Colonic mucosa (tissue), 4 donors: Measurements from ENCODE around the gene PER2. TPM values are rescaled to one million over a fixed set of nuclear protein-coding genes. Genes with fewer than 3 reads are reported as not detected.

ENCODE experiments used
- DNase-seq: peaks from one replicate; pipeline ENCODE4 v3.0.0-alpha.2; 2020
- H3K27ac ChIP-seq: fragments of 200-600 bp; one replicate; pipeline ENCODE4 v1.8.0; 2021
- H3K27me3 ChIP-seq: fragments of 200-600 bp; one replicate; pipeline ENCODE4 v1.8.0; 2021
- H3K36me3 ChIP-seq: fragments of 200-600 bp; one replicate; pipeline ENCODE4 v1.8.0; 2021
- H3K4me1 ChIP-seq: fragments of 200-600 bp; one replicate; pipeline ENCODE4 v1.8.0; 2021; ENCODE audit warnings: mild to moderate bottlenecking
- H3K4me3 ChIP-seq: fragments of 200-600 bp; one replicate; pipeline ENCODE4 v1.8.0; 2021
- H3K9ac ChIP-seq, 2 donors: one replicate each; pipeline ENCODE4 v1.7.0; 2013; ENCODE audit warnings: control low read depth in 2 of 2, low read depth in 2 of 2, low read length in 2 of 2
- H3K9me3 ChIP-seq: fragments of 200-600 bp; one replicate; pipeline ENCODE4 v1.8.0; 2021
- intact Hi-C: fragments of 100-400 bp; cut with DNase I; formaldehyde crosslinking; loops from one replicate; pipeline ENCODE4 v1.14.1; 2022
- total RNA-seq, 2 donors: library from RNA; stranded (reverse); fragmentation: NEBNext Ultra II Directional in 1 of 2; extraction: Animal tissue kit (Norgen Biotek cat#: 25700) in 1 of 2; gene quantifications; one replicate each; pipeline ENCODE4 v1.2.1, GENCODE V29; 2021
- TF ChIP-seq, protein P1 (sequence below): fragments of 200-600 bp; IDR thresholded peaks from one replicate; pipeline ENCODE4 v1.8.0; 2022; ENCODE audit warnings: antibody characterized with exemption, mild to moderate bottlenecking
- donor health status: healthy.
- donor health status: DM: no; HTN: no; CAD: no.
- donor health status: DM: no; HTN: no; CAD: no.

Gene PER2
- total RNA-seq, 2 donors from 2014 or later, result 22.1 to 29.2 TPM

DNA sequence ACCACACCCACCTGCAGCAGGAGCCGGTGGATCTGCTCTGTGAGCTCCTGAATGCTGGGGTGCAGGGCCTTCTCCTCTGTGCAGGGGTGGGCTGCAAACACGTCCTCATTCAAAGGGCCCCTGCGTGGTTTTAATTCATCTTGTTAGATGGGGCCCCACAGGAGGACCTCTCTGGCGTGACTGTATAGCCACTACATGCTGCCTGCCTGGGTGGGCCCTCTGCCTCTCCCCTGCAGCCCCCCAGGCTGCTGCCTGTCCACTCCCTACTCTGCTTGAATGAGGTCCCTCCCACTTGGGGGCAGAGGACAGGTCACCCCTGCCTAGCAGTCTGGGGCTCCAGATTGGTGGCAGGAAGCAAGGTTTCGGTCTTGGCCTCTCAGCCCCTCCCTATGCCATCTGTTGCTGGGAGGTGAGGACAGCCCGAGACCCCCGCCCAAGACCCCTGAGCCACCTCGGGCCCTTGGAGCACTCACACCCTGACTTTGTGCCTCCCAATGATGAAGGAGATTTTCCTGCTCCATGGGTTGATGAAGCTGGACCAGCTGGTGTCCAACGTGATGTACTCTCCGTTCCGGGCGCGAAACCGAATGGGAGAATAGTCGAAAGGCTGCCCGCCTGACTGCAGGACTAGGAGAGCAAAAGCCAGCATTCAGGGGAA is 26.6 kb downstream of the PER2 start:
- H3K27ac ChIP-seq, result no peak overlapping the region
- no peak overlapping the region for H3K9ac ChIP-seq
- no peaks in the 10 kb centered on the region for H3K27me3 ChIP-seq
- TF ChIP-seq, protein P1, sequence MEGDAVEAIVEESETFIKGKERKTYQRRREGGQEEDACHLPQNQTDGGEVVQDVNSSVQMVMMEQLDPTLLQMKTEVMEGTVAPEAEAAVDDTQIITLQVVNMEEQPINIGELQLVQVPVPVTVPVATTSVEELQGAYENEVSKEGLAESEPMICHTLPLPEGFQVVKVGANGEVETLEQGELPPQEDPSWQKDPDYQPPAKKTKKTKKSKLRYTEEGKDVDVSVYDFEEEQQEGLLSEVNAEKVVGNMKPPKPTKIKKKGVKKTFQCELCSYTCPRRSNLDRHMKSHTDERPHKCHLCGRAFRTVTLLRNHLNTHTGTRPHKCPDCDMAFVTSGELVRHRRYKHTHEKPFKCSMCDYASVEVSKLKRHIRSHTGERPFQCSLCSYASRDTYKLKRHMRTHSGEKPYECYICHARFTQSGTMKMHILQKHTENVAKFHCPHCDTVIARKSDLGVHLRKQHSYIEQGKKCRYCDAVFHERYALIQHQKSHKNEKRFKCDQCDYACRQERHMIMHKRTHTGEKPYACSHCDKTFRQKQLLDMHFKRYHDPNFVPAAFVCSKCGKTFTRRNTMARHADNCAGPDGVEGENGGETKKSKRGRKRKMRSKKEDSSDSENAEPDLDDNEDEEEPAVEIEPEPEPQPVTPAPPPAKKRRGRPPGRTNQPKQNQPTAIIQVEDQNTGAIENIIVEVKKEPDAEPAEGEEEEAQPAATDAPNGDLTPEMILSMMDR, result no peak
- no peak overlapping the region for H3K4me3 ChIP-seq
- H3K36me3 ChIP-seq, result peaks cover 3% of the 10 kb centered on the region
- no peak for DNase-seq
- intact Hi-C loops, result loop anchor here (5.0 kb wide), 1 partner anchor 405 kb away; the partner anchor contains the start of gene RAMP1
- H3K4me1 ChIP-seq, result peaks cover 5% of the 10 kb centered on the region
- no peaks in the 10 kb centered on the region for H3K9me3 ChIP-seq

- H3K9ac ChIP-seq, result no peak overlapping the region
- TF ChIP-seq, protein P1, result no peak
- no peak overlapping the region for H3K27ac ChIP-seq
- H3K9me3 ChIP-seq, result no peaks in the 10 kb centered on the region
- no peaks in the 10 kb centered on the region for H3K27me3 ChIP-seq
- H3K4me1 ChIP-seq, result peaks cover 5% of the 10 kb centered on the region
- peaks cover 3% of the 10 kb centered on the region for H3K36me3 ChIP-seq
- DNase-seq, result no peak
- no peak overlapping the region for H3K4me3 ChIP-seq
- intact Hi-C loops, result loop anchor here (5.0 kb wide), 1 partner anchor 404 kb away; the partner anchor contains the start of gene RAMP1
Observed at GRCh38 chr2:238260883-238261282, 27.5 kb downstream of the PER2 start.

- Histone ChIP-seq H3K9me3 (no peaks in the 10 kb centered on the region), H3K27me3 (no peaks in the 10 kb centered on the region), H3K4me3 (no peak overlapping the region), H3K36me3 (peaks cover 3% of the 10 kb centered on the region), H3K4me1 (peaks cover 5% of the 10 kb centered on the region), H3K9ac (no peak overlapping the region), H3K27ac (no peak overlapping the region)
- DNase-seq, result no peak
- intact Hi-C loops, result loop anchor here (5.0 kb wide), 3 partner anchors 78 to 402 kb away; partner anchors contain the start of gene RAMP1
- TF ChIP-seq, protein P1, result no peak
Observed at GRCh38 chr2:238259061-238260020, 29.1 kb downstream of the PER2 start.

- no peak overlapping the region for H3K9ac ChIP-seq
- TF ChIP-seq, protein P1, result no peak
- H3K4me3 ChIP-seq, result no peak overlapping the region
- peaks cover 3% of the 10 kb centered on the region for H3K36me3 ChIP-seq
- intact Hi-C loops, result loop anchor here (5.0 kb wide), 2 partner anchors 79 to 204 kb away; no protein-coding TSS in a partner anchor
- H3K4me1 ChIP-seq, result no peaks in the 10 kb centered on the region
- H3K27ac ChIP-seq, result no peak overlapping the region
- no peaks in the 10 kb centered on the region for H3K27me3 ChIP-seq
- no peaks in the 10 kb centered on the region for H3K9me3 ChIP-seq
- DNase-seq, result no peak
Observed at GRCh38 chr2:238257786-238258700, 30.4 kb downstream of the PER2 start.
